Nephron progenitor cell (in vitro differentiated cells): Measurements from ENCODE around the gene HSF5.
"Not testable (repeated sequence)": the region's sequence is repeated elsewhere in the genome, so short reads cannot be mapped to it uniquely, and the experiment has no call there.

Experiments
- DNase-seq: peaks from one replicate; pipeline ENCODE4 v3.0.0; 2021
- H3K27ac Mint-ChIP-seq: 2 replicates; pipeline ENCODE4 v1.8.0; 2021; ENCODE audit warnings: mild to moderate bottlenecking, moderate library complexity, mixed read lengths
- H3K27me3 Mint-ChIP-seq: 2 replicates; pipeline ENCODE4 v1.8.0; 2021; ENCODE audit warnings: mild to moderate bottlenecking, low read depth, mixed read lengths; ENCODE audit not compliant: poor library complexity
- H3K36me3 Mint-ChIP-seq: 2 replicates; pipeline ENCODE4 v1.8.0; 2021; ENCODE audit warnings: low read depth, mixed read lengths
- H3K4me1 Mint-ChIP-seq: 2 replicates; pipeline ENCODE4 v1.8.0; 2021; ENCODE audit warnings: mixed read lengths
- H3K4me3 Mint-ChIP-seq: 2 replicates; pipeline ENCODE4 v1.8.0; 2021; ENCODE audit warnings: mild to moderate bottlenecking, moderate library complexity, mixed read lengths
- H3K9me3 Mint-ChIP-seq: 2 replicates; pipeline ENCODE4 v1.8.0; 2021; ENCODE audit warnings: mild to moderate bottlenecking, moderate library complexity, mixed read lengths
- TF ChIP-seq, protein P1 (sequence below): fragments of 200-600 bp; sonication (generic); IDR thresholded peaks from 2 replicates; pipeline ENCODE4 v1.5.0; 2021; ENCODE audit warnings: antibody characterized with exemption

Gene HSF5

DNA sequence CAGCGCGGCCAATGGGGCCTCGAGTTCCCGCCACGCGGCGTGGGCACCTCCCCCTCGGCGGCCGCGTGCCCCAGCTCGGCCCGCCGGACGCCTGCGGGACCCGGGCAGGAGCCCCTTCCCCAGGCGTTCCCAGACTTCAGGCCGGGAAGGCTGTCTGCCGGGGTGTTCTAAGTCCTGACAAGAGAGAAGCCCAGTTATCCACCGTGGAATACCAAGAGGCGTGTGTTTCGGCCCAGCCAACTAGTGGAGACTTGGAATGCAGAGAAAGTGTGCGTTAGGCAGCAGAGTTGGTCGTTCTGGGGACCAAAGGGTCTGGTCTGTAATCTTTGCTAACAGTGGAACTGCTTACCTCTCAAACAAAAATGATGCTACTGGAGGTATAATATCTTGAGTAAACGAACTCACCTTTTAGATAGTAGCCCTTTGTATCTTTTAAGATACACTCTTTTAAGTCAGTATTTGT lies 251 bp upstream of the HSF5 start:
- no peaks in the 10 kb centered on the region for H3K9me3 Mint-ChIP-seq
- no peak for DNase-seq
- no peak overlapping the region for H3K27ac Mint-ChIP-seq
- peaks cover 4% of the 10 kb centered on the region for H3K27me3 Mint-ChIP-seq
- TF ChIP-seq, protein P1, sequence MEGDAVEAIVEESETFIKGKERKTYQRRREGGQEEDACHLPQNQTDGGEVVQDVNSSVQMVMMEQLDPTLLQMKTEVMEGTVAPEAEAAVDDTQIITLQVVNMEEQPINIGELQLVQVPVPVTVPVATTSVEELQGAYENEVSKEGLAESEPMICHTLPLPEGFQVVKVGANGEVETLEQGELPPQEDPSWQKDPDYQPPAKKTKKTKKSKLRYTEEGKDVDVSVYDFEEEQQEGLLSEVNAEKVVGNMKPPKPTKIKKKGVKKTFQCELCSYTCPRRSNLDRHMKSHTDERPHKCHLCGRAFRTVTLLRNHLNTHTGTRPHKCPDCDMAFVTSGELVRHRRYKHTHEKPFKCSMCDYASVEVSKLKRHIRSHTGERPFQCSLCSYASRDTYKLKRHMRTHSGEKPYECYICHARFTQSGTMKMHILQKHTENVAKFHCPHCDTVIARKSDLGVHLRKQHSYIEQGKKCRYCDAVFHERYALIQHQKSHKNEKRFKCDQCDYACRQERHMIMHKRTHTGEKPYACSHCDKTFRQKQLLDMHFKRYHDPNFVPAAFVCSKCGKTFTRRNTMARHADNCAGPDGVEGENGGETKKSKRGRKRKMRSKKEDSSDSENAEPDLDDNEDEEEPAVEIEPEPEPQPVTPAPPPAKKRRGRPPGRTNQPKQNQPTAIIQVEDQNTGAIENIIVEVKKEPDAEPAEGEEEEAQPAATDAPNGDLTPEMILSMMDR: no peak
- H3K4me1 Mint-ChIP-seq: no peaks in the 10 kb centered on the region
- no peak overlapping the region for H3K4me3 Mint-ChIP-seq
- peaks cover 56% of the 10 kb centered on the region for H3K36me3 Mint-ChIP-seq

DNA sequence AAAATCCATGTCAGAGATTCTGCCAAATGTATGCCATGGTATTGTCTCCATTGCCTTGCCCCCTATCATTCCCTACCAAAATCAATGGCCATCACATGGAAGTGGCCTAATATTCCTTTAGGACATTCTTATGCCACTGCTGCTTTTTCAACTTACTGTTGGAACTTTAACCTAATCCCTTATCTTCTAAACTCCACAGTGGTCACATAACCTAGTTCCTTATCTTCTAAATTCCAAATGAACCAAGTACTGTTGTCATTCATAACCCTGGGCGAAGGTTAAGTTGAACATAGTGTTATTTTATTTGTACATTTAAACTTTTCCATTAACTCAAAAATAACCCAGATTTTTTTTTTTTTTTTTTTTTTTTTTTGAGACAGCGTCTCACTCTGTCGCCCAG lies 3.6 kb downstream of the HSF5 start:
- TF ChIP-seq, protein P1: no peak
- no peaks in the 10 kb centered on the region for H3K9me3 Mint-ChIP-seq
- H3K27me3 Mint-ChIP-seq: peaks cover 10% of the 10 kb centered on the region
- no peak overlapping the region for H3K4me3 Mint-ChIP-seq
- H3K4me1 Mint-ChIP-seq: no peaks in the 10 kb centered on the region
- DNase-seq: no peak
- H3K36me3 Mint-ChIP-seq: peaks cover 22% of the 10 kb centered on the region
- H3K27ac Mint-ChIP-seq: no peak overlapping the region

DNA sequence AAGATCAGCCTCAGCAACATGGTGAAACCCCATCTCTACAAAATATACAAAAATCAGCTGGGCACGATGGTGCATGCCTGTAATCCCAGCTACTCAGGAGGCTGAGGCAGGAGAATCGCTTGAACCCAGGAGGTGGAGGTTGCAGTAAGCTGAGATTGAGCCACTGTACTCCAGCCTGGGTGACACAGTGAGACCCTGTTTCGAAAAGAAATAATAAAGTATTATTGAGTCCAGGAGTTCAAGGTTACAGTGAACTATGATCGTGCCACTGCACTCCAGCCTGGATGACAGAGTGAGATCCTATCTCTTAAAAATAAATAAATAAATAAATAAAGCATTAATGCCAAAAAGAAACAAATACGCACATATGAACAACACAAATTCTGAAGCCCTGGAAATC lies 6.4 kb downstream of the HSF5 start:
- H3K9me3 Mint-ChIP-seq, H3K36me3 Mint-ChIP-seq: not testable (repeated sequence)

DNA sequence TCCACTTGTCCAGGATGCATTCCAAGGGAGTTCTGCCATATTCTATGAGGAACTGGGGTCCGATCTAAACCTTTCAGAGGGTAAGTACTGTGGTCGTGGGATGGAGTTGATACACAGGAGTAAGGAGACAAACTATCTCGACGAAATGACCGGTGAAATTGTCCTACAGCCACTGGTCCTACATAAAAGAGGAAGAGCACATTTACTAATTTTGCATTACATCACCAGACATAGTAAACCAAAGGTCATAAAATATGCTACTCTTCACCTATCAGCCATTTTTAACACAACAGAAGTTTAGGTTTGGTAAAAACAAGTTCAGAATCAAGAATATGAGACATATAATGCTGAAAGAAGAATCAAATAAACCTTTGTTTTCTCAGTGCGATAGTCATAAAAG lies 8.1 kb downstream of the HSF5 start:
- Mint-ChIP-seq H3K9me3 (no peaks in the 10 kb centered on the region), H3K36me3 (no peaks in the 10 kb centered on the region), H3K4me1 (no peaks in the 10 kb centered on the region), H3K27ac (no peak overlapping the region), H3K27me3 (peaks cover 10% of the 10 kb centered on the region), H3K4me3 (no peak overlapping the region)
- TF ChIP-seq, protein P1: no peak
- DNase-seq: no peak

More for the DNA sequence above, 6.4 kb downstream of the HSF5 start:
- H3K4me3 Mint-ChIP-seq, H3K4me1 Mint-ChIP-seq, DNase-seq, H3K27ac Mint-ChIP-seq: not testable (repeated sequence)
- H3K27me3 Mint-ChIP-seq: peaks cover 13% of the 10 kb centered on the region

DNA sequence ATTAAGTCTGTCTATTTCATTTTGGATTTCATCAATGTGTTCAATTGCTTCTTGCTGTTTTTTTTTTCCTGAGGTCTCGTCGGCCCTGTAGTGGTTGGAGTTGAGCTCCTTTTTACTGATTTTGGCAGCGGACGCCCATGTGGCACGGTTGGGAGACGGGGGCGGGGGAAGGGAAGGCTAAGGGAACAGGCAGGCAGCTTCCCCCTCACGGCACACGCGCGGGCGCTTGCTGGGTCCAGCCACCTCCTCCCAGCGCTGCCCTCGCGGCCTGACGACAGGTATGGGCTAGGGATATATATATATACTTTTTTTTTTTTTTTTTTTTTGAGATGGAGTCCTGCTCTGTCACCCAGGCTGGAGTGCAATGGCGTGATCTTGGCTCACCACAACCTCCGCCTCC lies 11.4 kb downstream of the HSF5 start:
- Mint-ChIP-seq H3K4me1 (no peaks in the 10 kb centered on the region), H3K4me3 (no peak overlapping the region), H3K27me3 (peaks cover 9% of the 10 kb centered on the region), H3K9me3 (no peaks in the 10 kb centered on the region), H3K36me3 (no peaks in the 10 kb centered on the region), H3K27ac (no peak overlapping the region)
- DNase-seq: no peak
- TF ChIP-seq, protein P1: no peak

DNA sequence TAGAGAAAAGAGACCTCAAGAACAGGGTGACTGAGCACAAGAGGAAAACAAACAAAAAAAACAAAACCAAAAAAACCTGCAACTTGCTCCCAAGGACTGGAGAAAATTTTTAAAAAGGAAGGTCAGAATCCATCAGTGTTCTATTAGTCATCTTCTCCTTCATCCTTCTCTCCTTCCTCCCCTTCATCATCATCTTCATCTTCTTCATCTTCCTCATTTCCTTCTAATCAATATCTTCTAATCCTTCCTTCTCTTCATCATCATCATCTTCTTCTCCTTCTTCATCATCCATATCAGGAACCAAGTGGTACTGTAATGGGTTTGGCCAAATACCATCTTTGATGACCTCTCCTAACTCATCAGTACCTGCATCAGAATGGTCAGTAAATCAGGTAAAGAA lies 12.2 kb downstream of the HSF5 start:
- TF ChIP-seq, protein P1: no peak
- Mint-ChIP-seq H3K36me3 (no peaks in the 10 kb centered on the region), H3K27ac (no peak overlapping the region), H3K9me3 (no peaks in the 10 kb centered on the region), H3K27me3 (peaks cover 9% of the 10 kb centered on the region), H3K4me1 (no peaks in the 10 kb centered on the region), H3K4me3 (no peak overlapping the region)
- no peak for DNase-seq
